Measurements from ENCODE around the gene DIP2A. TPM values are rescaled to one million over a fixed set of nuclear protein-coding genes. Genes with fewer than 3 reads are reported as not detected.
A peak's percentile ranks its signal among the peaks of the same experiment; 100 is the strongest.
"Not testable (repeated sequence)": the region's sequence is repeated elsewhere in the genome, so short reads cannot be mapped to it uniquely, and the experiment has no call there.

DIP2A gene
- total and polyA plus RNA-seq, 4 donors: 15.5 to 71.4 (median 28.7) TPM

DNA sequence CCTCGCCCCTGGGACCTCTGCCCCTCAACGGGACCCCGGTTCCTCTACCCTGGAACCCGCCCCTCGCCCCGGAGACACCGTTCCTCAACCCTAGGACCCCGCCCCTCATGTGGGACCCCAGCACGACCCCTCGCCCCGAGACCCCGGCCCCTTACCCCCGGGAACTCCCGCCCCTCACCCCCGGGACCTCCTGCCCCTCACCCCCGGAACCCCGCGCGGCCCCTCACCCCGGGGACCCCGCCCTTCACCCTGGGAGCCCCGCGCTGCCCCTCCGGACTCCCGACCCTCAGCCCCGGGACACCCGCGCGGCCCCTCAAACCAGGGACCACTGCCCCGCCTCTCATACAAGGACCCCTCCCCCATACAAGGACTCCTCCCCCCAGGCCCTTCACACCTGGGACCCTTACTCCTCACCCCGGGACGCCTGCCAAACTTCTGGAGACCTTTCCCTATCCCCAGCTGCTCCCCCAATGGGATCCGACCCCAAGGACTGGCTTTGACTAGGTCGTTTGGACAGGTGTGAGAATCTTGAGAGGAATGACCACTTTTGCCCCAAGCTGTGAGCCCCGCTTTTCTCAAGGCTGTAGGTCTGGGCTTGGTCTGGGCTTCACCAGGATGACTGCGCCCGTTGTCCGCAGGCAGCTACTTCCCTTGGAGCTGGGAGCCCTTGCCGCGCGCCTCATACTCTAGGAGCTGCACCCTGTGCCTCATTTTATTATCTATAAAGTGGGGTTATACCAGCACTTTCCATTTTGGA, 843 bp downstream of the DIP2A start:
- TF ChIP-seq, protein P1, sequence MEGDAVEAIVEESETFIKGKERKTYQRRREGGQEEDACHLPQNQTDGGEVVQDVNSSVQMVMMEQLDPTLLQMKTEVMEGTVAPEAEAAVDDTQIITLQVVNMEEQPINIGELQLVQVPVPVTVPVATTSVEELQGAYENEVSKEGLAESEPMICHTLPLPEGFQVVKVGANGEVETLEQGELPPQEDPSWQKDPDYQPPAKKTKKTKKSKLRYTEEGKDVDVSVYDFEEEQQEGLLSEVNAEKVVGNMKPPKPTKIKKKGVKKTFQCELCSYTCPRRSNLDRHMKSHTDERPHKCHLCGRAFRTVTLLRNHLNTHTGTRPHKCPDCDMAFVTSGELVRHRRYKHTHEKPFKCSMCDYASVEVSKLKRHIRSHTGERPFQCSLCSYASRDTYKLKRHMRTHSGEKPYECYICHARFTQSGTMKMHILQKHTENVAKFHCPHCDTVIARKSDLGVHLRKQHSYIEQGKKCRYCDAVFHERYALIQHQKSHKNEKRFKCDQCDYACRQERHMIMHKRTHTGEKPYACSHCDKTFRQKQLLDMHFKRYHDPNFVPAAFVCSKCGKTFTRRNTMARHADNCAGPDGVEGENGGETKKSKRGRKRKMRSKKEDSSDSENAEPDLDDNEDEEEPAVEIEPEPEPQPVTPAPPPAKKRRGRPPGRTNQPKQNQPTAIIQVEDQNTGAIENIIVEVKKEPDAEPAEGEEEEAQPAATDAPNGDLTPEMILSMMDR (IDR thresholded peaks at IDR 0.05; ENCODE audit: control extremely low read depth, extremely low read depth): no peak
- H3K36me3 ChIP-seq (ENCODE audit: control insufficient read depth in 4 of 4, insufficient read depth in 4 of 4, low read length in 4 of 4): peaks cover 0 to 4% (median 4%) of the 10 kb centered on the region in 4 donors
- peak overlapping the region; percentile 72 for H3K4me3 ChIP-seq
- peak overlapping the region; percentile 52 to 74 for H3K9ac ChIP-seq (ENCODE audit: insufficient read depth in 1 of 2, low read length in 2 of 2)
- peaks cover 8 to 29% (median 19%) of the 10 kb centered on the region in 5 donors for H3K4me1 ChIP-seq (ENCODE audit: control insufficient read depth in 5 of 5, insufficient read depth in 5 of 5, low read length in 5 of 5)
- H3K9me3 ChIP-seq (ENCODE audit: control insufficient read depth in 4 of 4, insufficient read depth in 3 of 4, low read length in 3 of 4): no peaks in the 10 kb centered on the region
- DNase-seq: peak; percentile 31 to 38 (median 33)
- H3K27ac ChIP-seq (ENCODE audit: low read depth in 1 of 2, low read length in 1 of 2): peak overlapping the region; percentile 68 to 97
- ATAC-seq (ENCODE audit: insufficient read depth, low FRiP score): no peak
- 2 to 3% methylated on average over 34 to 41 of the region's 41 CpGs for WGBS, 2 donors
- no peaks in the 10 kb centered on the region for H3K27me3 ChIP-seq (ENCODE audit: control insufficient read depth in 3 of 3, insufficient read depth in 3 of 3, low read length in 2 of 3)

DNA sequence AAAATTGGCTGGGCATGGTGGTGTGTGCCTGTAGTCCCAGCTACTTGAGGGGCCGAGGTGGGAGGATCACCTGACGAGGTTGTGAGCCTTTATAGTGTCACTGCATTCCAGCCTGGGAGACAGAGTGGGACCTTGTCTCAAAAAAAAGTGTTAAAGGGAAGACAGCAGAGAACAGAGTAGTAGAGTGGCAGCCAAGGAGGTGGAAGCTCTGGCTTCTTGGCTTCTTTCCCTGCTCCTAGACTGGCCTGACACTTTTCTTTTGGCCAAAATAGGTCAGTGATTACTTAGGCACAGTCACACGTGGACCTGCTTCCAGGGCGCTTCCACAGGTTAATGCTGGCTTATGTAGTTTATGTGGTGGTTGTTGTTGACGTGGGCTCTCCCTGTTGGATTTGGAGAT, 3.2 kb downstream of the DIP2A start:
- Histone ChIP-seq H3K9ac (ENCODE audit: insufficient read depth in 1 of 2, low read length in 2 of 2) (no peak overlapping the region), H3K27ac (ENCODE audit: low read depth in 1 of 2, low read length in 1 of 2) (no peak overlapping the region), H3K4me3 (no peak overlapping the region), H3K4me1 (ENCODE audit: control insufficient read depth in 5 of 5, insufficient read depth in 5 of 5, low read length in 5 of 5) (peaks cover 0 to 15% (median 7%) of the 10 kb centered on the region in 5 donors), H3K27me3 (ENCODE audit: control insufficient read depth in 3 of 3, insufficient read depth in 3 of 3, low read length in 2 of 3) (no peaks in the 10 kb centered on the region), H3K9me3 (ENCODE audit: control insufficient read depth in 4 of 4, insufficient read depth in 3 of 4, low read length in 3 of 4) (no peaks in the 10 kb centered on the region), H3K36me3 (ENCODE audit: control insufficient read depth in 4 of 4, insufficient read depth in 4 of 4, low read length in 4 of 4) (peaks cover 0 to 4% (median 1%) of the 10 kb centered on the region in 4 donors)
- TF ChIP-seq, protein P1 (IDR thresholded peaks at IDR 0.05; ENCODE audit: control extremely low read depth, extremely low read depth): no peak
- DNase-seq: no peak
- ATAC-seq (ENCODE audit: insufficient read depth, low FRiP score): no peak
- 66 to 91% methylated on average over 5 of the region's 5 CpGs for WGBS, 2 donors

DNA sequence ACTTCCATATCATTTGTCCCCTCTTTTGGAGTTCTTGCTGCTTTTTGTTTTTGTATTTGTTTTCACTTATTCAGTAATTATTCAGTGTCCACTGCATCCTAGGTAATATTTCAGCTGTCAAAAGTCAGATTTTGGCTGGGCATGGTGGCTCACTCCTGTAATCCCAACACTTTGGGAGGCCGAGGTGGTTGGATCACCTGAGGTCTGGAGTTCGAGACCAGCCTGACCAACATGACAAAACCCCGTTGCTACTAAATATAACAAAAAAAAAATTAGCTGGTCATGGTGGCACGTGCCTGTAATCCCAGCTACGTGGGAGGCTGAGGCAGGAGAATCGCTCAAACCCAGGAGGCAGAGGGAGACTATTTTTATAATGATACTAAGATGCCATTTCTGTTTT, 6.5 kb downstream of the DIP2A start:
- H3K4me3 ChIP-seq; H3K27ac ChIP-seq (ENCODE audit: low read depth in 1 of 2, low read length in 1 of 2); H3K36me3 ChIP-seq (ENCODE audit: control insufficient read depth in 4 of 4, insufficient read depth in 4 of 4, low read length in 4 of 4); H3K9me3 ChIP-seq (ENCODE audit: control insufficient read depth in 4 of 4, insufficient read depth in 3 of 4, low read length in 3 of 4); H3K9ac ChIP-seq (ENCODE audit: insufficient read depth in 1 of 2, low read length in 2 of 2); H3K27me3 ChIP-seq (ENCODE audit: control insufficient read depth in 3 of 3, insufficient read depth in 3 of 3, low read length in 2 of 3); DNase-seq; H3K4me1 ChIP-seq (ENCODE audit: control insufficient read depth in 5 of 5, insufficient read depth in 5 of 5, low read length in 5 of 5); ATAC-seq (ENCODE audit: insufficient read depth, low FRiP score): not testable (repeated sequence)
- WGBS, 2 donors: 96% methylated on average over 6 of the region's 6 CpGs

DNA sequence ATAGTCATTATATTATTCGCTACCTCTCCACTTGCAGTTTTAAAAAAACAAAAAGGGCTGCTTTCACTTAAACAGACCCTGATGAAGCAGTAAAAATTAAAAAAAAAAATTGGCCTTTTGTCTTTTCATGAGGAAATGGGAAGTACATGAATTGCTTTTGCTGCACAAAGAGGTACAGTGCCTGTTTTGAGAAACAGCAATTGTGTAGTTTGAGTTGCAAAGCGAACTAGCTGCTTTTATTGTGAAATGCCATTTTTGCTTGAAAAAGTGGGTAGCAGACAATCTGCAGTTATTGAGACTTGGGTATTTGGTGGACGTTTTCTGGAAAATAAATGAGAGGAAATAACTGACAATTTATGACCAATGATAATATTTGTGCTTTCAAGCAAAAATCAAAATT, 7.0 kb downstream of the DIP2A start:
- Histone ChIP-seq H3K27ac (ENCODE audit: low read depth in 1 of 2, low read length in 1 of 2) (no peak overlapping the region), H3K9ac (ENCODE audit: insufficient read depth in 1 of 2, low read length in 2 of 2) (no peak overlapping the region), H3K4me3 (no peak overlapping the region), H3K9me3 (ENCODE audit: control insufficient read depth in 4 of 4, insufficient read depth in 3 of 4, low read length in 3 of 4) (no peaks in the 10 kb centered on the region), H3K27me3 (ENCODE audit: control insufficient read depth in 3 of 3, insufficient read depth in 3 of 3, low read length in 2 of 3) (no peaks in the 10 kb centered on the region), H3K4me1 (ENCODE audit: control insufficient read depth in 5 of 5, insufficient read depth in 5 of 5, low read length in 5 of 5) (no peaks in the 10 kb centered on the region), H3K36me3 (ENCODE audit: control insufficient read depth in 4 of 4, insufficient read depth in 4 of 4, low read length in 4 of 4) (peaks cover 0 to 7% (median 2%) of the 10 kb centered on the region in 4 donors)
- ATAC-seq (ENCODE audit: insufficient read depth, low FRiP score) (no peak), DNase-seq (no peak)
- TF ChIP-seq, protein P1 (IDR thresholded peaks at IDR 0.05; ENCODE audit: control extremely low read depth, extremely low read depth): no peak
- WGBS, 2 donors: 56 to 77% methylated on average over 3 of the region's 3 CpGs
